Activated T-cell treated with anti-CD3 and anti-CD28 coated beads, Interleukin-2, amount 50 U/mL, for 48 hours (primary cell): ENCODE measurements around the gene NUP155.
"Not testable (repeated sequence)": the region's sequence is repeated elsewhere in the genome, so short reads cannot be mapped to it uniquely, and the experiment has no call there.

Experiments used
- DNase-seq, 2 experiments: peaks; one replicate each; pipeline ENCODE4 v3.0.0-alpha.2; 2020

The NUP155 gene

DNA sequence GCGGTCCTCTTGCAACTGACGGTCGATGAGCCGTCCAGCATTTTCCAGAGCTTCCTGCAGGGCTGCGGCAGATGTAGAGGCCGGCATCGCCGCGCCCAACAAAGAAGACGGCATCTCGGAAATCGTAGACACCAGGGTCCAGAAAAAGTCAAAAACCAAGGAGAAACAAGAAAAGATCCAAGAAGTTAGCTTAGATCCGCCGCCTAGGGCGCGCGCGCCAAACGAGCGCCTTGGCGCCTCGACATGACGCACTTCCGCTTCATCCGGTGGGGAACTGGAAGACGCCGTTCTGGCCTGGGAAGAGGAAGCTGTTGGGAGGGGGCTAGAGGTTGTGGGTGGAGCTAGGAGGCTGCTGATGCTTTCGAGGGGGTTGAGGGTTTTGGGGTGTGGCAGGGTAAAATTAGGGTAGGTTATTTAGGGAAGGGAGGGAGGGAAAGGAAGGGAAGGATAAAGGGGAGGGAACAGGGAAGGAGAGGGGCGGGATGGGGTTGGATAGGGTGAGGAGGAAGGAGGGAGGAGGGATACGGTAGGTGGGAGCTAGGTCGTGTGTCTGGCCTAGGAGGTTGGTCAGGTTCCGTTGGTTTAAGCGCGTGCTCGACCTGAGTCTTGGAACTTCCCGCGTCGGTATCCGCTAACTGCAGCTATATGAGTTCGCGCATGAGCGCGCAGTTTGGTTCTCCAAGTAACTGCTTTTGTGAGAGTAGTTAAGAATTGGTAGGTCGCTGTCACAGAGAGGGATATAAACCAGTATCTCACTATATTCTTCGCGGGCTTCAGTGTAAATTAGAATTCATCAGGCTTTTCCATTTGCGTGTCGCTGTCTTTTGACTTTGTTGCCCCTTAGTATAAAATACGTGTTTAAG, at the start of gene NUP155:
Gene NUP155, minus strand, starts transcription at position 243 of the 863 bp plus-strand sequence. Its CDS starts 129 bp downstream, at position 114.
- peak; percentile 91 for DNase-seq

DNA sequence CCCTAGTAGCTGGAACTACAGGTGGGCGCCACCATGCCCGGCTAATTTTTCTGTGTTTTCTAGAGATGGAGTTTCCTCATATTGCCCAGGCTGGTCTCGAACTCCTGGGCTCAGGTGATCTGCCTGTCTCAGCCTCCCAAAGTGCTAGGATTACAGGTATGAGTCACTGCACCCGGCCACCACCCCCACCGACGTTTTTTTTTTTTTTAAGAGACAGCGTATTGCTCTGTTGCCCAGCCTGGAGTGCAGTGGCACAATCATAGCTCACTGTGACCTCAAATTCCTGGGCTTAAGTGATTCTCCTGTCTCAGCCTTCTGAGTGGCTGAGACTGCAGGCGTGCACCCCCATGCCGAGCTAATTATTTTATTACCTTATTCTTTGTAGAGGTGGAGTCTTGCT, 46.4 kb upstream of the NUP155 start:
- no peak for DNase-seq

GRCh38 chr5:37415456-37415855, 44.5 kb upstream of the NUP155 start:
- not testable (repeated sequence) for DNase-seq

DNA sequence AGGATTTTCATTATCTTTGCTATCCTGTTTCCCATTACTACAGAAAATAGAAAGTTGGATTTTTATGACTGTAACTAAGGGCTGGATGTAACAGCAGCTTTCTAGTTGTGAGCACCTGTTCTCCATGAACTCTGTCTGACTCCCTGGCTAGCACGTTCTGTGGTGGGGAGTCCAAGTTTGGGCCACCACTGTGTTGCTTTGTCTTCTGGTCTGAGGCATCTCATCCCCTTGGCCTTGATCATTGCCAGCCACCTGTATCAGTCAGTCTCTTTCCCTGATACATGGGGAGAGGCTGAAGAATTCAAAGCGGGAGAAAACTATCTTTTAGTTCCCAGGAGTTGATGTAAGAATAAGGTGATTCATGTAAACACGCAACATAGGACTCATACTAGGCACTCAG, 41.6 kb upstream of the NUP155 start:
- DNase-seq = no peak

DNA sequence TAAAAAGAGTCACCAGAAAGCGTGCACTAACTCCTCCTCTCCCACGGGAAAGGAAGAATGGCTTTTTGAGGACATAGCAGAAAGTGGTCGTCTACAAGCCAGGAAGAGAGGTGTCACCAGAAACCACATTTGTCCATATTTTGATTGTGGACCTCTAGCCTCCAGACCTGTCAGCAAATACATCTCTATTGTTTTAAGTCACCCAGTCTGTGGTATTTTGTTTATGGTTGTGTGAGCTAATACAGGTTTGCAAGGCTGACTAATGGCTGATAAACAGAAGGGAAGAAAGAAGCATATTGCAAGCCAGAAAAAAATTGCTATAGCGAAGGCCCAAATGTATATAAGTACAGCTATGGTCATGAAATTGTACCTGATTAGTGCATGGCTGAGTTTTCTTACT, 29.6 kb upstream of the NUP155 start:
- DNase-seq = no peak

DNA sequence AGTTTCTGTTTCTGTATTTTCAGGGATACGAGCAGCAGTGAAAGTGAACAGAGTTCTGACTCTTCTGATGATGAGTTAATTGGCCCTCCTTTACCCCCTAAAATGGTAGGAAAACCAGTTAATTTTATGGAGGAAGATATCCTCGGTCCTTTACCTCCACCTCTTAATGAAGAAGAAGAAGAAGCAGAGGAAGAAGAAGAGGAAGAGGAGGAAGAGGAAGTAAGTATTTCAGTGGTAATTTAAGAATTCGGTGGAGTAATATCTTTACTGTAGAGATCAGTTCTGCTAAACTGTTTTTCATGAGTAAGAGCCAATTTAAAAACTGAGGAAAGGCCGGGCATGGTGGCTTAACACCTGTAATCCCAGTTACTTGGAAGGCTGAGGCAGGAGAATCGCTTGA, 25.4 kb upstream of the NUP155 start:
- DNase-seq = no peak

GRCh38 chr5:37391591-37391990, 20.7 kb upstream of the NUP155 start:
- DNase-seq = no peak

- DNase-seq = peak; percentile 82 to 87
These were observed 8.3 kb upstream of the NUP155 start, which contains the start of gene WDR70 for GRCh38 chr5:37379100-37379628. WDR70 (plus strand) TSS chr5:37379318; CDS start chr5:37379368, 50 bp downstream.

DNA sequence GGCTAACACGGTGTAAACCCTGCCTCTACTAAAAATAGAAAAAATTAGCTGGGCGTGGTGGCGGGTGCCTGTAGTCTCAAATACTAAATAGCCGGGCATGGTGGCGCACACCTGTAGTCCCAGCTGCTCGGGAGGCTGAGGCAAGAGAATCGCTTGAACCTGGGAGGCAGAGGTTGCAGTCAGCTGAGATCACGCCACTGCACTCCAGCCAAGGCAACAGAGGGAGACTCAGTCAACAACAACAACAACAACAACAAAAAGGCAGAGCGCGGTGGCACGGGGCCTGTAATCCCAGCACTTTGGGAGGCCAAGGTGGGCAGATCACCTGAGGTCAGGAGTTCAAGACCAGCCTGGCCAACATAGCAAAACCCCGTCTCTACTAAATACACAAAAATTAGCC, 7.2 kb upstream of the NUP155 start:
- DNase-seq = not testable (repeated sequence)

DNA sequence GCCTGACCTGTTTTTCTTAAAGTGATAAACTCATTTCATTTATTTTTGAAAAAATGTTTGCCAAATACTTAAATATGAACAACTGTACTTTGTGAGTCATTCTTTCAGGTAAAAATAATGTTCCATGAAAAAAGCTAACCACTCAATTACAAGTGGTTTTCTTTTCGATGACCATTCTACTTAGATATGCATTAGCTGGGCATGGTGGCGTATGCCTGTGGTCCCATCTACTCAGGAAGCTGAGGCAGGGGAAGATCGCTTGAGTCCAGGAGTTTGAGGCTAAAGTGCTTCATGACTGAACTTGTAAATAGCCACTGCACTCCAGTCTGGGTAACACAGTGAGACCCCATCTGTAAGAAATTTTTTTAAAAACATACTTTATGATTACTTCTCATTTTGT, 4.2 kb upstream of the NUP155 start:
- no peak for DNase-seq

DNA sequence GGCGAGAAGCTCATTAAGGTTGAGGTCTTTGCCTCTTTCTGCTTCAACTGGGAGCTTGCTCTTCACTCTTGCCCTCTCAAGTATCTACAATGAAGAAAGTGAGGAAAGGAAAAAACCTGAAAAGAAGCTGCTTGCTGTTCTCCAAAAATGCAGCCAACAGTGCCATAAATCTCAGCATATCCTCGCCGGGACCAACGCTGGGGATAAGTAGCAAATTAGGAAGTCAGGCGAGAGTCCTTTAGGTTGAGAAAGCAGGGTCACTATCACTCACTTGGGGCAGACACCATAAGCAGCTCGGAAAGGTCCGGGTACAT, 399 bp downstream of the NUP155 start:
- no peak for DNase-seq

- peak in 1 of 2 experiments; percentile 1 for DNase-seq
These were observed 15.7 kb downstream of the NUP155 start for GRCh38 chr5:37355161-37355560.

DNA sequence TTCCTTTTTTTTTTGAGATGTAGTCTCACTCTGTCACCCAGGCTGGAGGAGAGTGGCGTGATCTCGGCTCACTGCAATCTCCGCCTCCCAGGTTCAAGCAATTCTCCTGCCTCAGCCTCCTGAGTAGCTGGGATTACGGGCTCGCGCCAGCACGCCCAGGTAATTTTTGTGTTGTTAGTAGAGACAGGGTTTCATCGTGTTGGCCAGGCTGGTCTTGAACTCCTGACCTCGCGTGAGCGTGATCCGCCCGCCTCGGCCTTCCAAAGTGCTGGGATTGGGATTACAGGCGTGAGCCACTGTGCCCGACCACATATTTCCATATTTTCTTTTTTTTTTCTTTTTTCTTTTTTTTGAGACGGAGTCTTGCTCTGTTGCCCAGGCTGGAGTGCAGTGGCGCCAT, 28.2 kb downstream of the NUP155 start:
- not testable (repeated sequence) for DNase-seq

DNA sequence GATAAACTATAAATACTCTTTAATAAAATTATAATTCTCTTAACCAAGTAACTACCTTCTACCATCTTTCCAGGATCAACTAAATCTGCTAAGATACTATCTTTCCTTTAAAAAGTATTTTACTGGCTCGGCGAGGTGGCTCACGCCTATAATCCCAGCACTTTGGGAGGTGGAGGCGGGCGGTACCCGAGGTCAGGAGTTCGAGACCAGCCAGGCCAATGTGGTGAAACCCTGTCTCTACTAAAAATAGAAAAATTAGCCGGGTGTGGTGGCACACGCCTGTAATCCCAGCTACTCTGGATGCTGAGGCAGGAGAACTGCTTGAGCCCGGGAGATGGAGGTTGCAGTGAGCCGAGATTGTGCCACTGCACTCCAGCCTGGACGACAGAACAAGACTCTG, 36.2 kb downstream of the NUP155 start:
- DNase-seq = not testable (repeated sequence)

GRCh38 chr5:37326536-37326935, 44.4 kb downstream of the NUP155 start:
- no peak for DNase-seq

GRCh38 chr5:37323607-37324006, 47.3 kb downstream of the NUP155 start:
- no peak for DNase-seq

- DNase-seq = no peak
These were observed 51.7 kb downstream of the NUP155 start for GRCh38 chr5:37319037-37319782.

DNA sequence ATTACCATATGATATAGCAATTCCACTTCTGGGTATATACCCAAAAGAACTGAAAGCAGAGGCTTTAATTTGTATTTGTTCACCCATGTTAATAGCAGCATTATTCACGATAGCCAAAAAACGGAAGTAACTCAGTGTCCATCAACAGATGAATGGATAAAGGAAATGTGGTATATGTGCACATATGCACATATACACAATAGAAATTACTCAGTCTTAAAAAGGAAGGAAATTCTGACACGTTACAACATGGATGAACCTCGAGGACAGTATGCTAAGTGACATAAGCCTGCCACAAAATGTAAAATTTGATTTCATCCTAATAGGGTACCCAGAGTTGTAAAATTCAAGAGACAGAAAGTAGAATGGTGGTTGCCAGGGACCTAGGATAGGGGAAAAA, 54.9 kb downstream of the NUP155 start:
- DNase-seq = no peak

DNA sequence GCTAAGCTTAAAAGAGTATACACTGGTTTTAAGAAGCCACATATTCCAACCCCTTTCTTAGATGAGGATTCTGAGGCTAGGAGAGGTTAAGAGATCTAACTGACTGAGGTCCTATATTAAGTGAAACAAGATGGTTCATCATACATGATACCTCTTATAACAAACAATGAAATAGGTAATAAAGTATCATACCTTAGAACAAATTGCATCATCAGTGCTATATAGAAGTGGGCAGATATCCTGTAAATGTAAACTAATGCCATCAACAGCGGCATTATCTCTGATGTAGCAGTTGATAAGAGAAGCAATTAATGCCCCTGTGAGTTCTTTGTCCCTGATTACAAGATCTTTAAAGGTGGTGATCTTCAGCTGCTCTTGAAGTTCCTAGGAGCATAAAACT, 60.5 kb downstream of the NUP155 start:
- no peak for DNase-seq

GRCh38 chr5:37308793-37309192, 62.1 kb downstream of the NUP155 start:
- DNase-seq = no peak

DNA sequence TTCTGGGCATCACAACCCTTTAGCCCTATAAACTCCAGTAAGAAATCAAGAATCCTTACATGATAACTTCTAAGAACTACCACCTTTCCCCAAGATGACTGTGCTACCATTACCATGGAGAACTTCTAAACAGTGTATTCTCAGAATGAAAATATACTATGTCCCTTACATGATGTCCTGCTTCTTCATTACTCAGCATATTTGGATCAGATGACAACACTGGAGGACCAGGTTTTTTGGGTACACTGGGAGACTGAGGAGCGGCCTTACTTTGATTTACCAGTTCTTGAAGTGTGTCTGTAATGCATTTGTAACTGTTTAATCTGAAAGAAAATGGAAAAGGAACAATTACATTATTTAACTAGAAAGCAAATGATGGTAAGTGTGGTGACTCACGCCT, 66.0 kb downstream of the NUP155 start:
- DNase-seq = no peak

- not testable (repeated sequence) for DNase-seq
These were observed 74.6 kb downstream of the NUP155 start for GRCh38 chr5:37296313-37296712.

- DNase-seq = no peak
These were observed 87.6 kb downstream of the NUP155 start for GRCh38 chr5:37283214-37283820.
